ENCODE data around the gene TUBA8. TPM values are rescaled to one million over a fixed set of nuclear protein-coding genes. Genes with fewer than 3 reads are reported as not detected.
A peak's percentile ranks its signal among the peaks of the same experiment; 100 is the strongest.

Gene TUBA8
- total RNA-seq, 2 donors from 2014 or later: 3.0 to 3.1 TPM

DNA sequence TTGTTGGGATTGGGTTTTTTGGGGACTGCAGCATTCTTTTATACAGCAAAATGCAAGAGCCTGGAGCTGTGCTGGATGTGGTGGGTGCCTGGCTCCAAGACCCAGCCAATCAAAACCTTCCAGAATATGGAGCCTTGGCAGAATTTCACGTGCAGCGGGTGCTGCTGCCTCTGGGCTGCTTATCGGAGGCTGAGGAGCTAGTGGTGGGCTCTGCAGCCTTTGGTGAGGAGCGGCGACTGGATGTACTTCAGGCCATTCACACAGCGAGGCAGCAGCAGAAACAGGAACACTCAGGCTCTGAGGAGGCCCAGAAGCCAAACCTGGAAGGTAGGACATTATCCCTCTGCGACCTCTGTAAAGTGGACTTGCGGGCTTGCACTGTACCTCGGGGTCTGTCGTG is 27.2 kb upstream of the TUBA8 start:
- Mint-ChIP-seq H3K4me3 (no peak overlapping the region), H3K36me3 (peaks cover 39% of the 10 kb centered on the region), H3K4me1 (ENCODE audit: low read depth in 2 of 2) (peaks cover 30 to 32% of the 10 kb centered on the region in 2 donors), H3K9me3 (no peaks in the 10 kb centered on the region), H3K27ac (peak overlapping the region in 1 of 2 donors; percentile 61), H3K27me3 (no peaks in the 10 kb centered on the region)
- DNase-seq (ENCODE audit: low spot score): no peak
- ATAC-seq: no peak

DNA sequence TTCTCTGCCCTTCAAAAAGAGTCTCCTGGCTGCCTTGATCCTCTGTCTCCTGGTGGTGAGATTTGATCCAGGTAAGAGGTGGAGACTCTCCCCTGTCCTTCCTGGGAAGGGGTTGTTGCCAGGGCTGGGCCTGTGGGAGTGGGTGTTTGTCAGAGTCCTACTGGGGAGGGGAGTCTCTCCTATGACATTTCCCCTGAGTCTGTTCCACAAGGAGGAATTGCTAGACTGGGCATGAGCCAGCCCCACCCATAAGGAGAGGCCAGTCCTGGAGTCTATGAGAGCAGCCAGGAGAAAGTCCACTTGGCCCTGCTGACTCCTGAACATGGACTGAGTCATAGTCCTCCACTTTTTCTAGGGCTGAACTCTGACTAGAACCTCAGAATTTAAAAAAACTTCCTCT is 25.4 kb upstream of the TUBA8 start:
- no peak for DNase-seq (ENCODE audit: low spot score)
- peaks cover 38% of the 10 kb centered on the region for H3K36me3 Mint-ChIP-seq
- H3K4me3 Mint-ChIP-seq: no peak overlapping the region
- no peaks in the 10 kb centered on the region for H3K27me3 Mint-ChIP-seq
- peaks cover 21 to 23% of the 10 kb centered on the region in 2 donors for H3K4me1 Mint-ChIP-seq (ENCODE audit: low read depth in 2 of 2)
- no peaks in the 10 kb centered on the region for H3K9me3 Mint-ChIP-seq
- no peak overlapping the region for H3K27ac Mint-ChIP-seq
- ATAC-seq: no peak

DNA sequence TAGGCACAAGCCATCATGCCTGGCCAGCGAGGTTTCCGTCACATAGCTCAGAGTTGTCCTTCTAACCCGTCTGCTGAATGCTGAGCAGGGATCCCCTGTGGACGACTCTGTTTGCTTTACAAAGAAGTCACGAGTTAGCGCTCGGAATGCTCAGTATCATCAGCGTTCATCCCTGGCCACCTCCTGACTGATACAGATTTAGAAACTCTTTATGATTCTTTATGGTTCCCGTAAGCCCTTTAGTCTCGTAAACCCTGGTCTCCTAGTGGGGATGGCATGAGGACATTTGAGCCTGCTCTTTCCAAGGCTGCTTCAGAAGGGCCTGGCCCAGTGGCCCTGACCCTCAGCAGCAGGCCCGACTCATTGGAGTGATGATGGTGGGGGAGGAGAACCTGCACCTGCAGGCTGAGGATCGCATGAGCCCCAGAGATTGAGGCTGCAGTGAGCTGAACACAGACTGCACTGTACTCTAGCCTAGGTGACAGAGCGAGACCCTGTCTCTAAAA is 23.2 kb upstream of the TUBA8 start:
- Mint-ChIP-seq H3K27me3 (no peaks in the 10 kb centered on the region), H3K9me3 (no peaks in the 10 kb centered on the region), H3K4me1 (ENCODE audit: low read depth in 2 of 2) (peaks cover 18 to 19% of the 10 kb centered on the region in 2 donors), H3K27ac (no peak overlapping the region), H3K4me3 (no peak overlapping the region), H3K36me3 (peaks cover 16% of the 10 kb centered on the region)
- DNase-seq (ENCODE audit: low spot score): no peak
- ATAC-seq: no peak

DNA sequence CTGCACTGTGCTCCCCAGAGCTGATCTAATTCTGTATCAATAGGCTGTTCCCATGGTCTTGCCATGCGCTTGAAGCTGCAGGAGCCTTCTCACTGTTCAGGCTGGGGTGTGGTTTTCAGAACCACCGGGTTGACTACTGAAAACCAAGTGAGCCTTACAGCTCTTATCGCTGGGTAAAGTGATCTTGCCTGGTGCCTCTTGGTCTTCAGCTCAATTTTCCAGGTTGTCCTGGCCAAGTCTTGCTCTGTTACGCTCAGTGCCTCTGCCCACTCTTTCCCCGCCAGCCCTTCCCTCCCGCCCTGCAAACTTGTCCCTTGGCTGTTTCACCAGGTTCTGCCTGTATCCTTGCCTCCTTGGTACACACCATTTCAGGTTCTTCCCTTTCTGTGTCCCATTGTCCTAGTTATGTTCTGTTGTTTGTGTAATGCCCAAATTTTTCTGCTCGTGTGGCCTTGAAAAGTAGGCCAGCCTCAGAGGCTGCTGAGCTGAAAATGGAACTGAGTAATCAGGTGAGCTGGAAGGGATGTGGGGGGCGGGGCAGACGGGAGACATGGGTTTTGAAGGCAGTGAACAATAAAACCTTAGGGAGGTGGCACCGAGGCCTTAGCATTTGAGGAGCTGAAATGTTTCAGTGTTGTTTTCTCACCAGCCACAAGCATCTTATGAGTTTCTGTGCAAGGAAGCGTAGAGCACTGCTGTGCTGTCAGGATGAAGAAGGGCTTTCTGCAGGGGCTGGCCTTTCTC is 21.6 kb upstream of the TUBA8 start:
- Mint-ChIP-seq H3K4me1 (ENCODE audit: low read depth in 2 of 2) (peaks cover 11 to 13% of the 10 kb centered on the region in 2 donors), H3K27me3 (no peaks in the 10 kb centered on the region), H3K4me3 (no peak overlapping the region), H3K27ac (no peak overlapping the region), H3K9me3 (no peaks in the 10 kb centered on the region), H3K36me3 (peaks cover 7% of the 10 kb centered on the region)
- ATAC-seq (no peak), DNase-seq (ENCODE audit: low spot score) (no peak)

DNA sequence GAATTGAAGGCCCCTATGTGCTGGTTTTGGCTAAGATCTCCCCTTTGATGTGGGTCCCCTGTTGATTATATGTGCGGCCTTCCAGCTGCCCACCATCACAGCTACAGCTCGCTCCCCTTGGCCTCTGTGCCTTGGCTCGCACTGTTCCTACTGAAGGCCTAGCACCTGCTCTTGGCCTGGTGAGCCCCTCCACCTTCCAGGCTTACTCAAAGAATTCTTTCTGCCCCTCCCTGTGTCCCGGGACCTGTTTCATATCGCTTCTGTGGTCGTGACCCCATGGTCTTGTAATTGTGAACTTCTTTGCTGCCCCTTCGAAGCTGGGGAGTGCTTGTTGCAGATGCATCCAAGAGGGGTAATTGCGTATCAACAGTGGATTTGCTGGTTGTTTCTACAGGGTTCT is 20.3 kb upstream of the TUBA8 start:
- peaks cover 7% of the 10 kb centered on the region for H3K36me3 Mint-ChIP-seq
- H3K4me3 Mint-ChIP-seq: no peak overlapping the region
- DNase-seq (ENCODE audit: low spot score) (peak; percentile 25), ATAC-seq (no peak)
- no peaks in the 10 kb centered on the region for H3K27me3 Mint-ChIP-seq
- H3K27ac Mint-ChIP-seq: no peak overlapping the region
- H3K9me3 Mint-ChIP-seq: no peaks in the 10 kb centered on the region
- H3K4me1 Mint-ChIP-seq (ENCODE audit: low read depth in 2 of 2): peaks cover 11 to 15% of the 10 kb centered on the region in 2 donors

DNA sequence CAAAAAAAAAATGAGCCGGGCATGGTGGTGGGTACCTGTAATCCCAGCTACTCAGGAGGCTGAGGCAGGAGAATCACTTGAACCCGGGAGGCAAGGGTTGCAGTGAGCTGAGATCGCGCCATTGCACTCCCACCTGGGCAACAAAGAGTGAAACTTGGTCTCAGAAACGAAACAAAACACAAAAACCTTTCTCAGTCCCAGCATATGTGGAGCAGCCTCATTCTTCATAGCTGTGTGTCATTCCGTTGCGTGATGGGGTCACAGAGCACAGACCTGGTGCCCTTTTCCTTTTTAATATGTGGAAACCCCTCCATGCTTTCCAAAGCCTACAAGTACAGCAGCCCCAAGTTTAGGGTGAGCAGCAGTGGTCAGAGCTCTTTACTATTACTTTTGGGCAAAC is 19.1 kb upstream of the TUBA8 start:
- no peaks in the 10 kb centered on the region for H3K9me3 Mint-ChIP-seq

DNA sequence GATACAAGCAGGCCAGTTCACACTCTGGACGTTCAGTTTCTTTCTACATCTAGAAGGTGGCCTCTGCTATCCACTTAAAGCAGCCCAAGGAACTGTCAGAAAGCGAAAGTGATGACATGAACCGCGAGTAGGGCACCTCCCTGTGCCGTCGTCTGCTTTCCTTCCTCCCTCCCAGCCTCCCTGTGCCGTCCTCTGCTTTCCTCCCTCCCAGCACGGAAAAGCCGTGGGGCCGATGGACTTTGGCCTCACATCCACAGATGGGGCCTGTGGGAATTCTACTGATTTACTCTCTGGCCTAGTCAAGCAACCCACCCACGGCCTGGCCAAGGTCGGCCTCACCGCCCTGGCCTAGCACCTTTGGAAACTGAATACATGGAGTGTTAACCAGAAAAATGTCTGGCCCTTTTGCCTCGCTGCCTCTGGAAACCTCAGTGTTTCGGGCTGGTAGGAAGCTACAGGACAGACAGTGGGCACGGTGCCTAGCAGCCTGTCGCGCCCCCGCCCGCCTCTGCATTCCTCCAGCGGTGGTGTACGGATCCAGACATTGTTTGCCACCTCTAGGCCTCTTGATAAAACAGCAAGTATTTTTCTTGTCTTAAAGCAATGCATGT is 18.6 kb upstream of the TUBA8 start:
- DNase-seq (ENCODE audit: low spot score): peak; percentile 44

More for the DNA sequence above, 19.1 kb upstream of the TUBA8 start:
- no peak overlapping the region for H3K27ac Mint-ChIP-seq
- H3K27me3 Mint-ChIP-seq: no peaks in the 10 kb centered on the region
- H3K36me3 Mint-ChIP-seq: peaks cover 7% of the 10 kb centered on the region
- H3K4me1 Mint-ChIP-seq (ENCODE audit: low read depth in 2 of 2): peaks cover 11 to 18% of the 10 kb centered on the region in 2 donors
- peak in 1 of 2 donors; percentile 40 for ATAC-seq
- DNase-seq (ENCODE audit: low spot score): peak; percentile 38
- peak overlapping the region; percentile 25 for H3K4me3 Mint-ChIP-seq

DNA sequence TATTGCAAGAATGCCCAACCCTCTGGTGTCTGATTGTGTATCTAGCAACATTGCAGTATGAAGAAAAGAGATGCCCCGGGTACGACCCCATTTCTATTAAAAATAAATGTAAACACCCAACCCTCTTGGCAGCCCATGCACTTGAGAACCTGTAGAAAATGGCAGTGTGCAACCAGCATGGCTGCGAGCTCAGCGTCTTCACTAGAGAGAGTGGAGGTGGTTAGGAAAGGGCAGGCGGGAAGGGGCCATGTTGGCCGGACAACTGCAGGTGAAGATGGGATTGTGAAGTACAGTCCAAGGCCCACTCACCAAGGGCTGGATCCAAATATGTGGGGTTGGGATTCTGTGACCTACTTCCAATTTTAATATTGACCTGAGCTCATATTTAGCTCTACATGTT is 16.9 kb upstream of the TUBA8 start:
- H3K27me3 Mint-ChIP-seq: no peaks in the 10 kb centered on the region
- peaks cover 15 to 22% of the 10 kb centered on the region in 2 donors for H3K4me1 Mint-ChIP-seq (ENCODE audit: low read depth in 2 of 2)
- H3K36me3 Mint-ChIP-seq: peaks cover 13% of the 10 kb centered on the region
- no peaks in the 10 kb centered on the region for H3K9me3 Mint-ChIP-seq
- DNase-seq (ENCODE audit: low spot score) (no peak), ATAC-seq (no peak)
- no peak overlapping the region for H3K27ac Mint-ChIP-seq
- H3K4me3 Mint-ChIP-seq: no peak overlapping the region

More for the DNA sequence above, 18.6 kb upstream of the TUBA8 start:
- Mint-ChIP-seq H3K4me1 (ENCODE audit: low read depth in 2 of 2) (peaks cover 15 to 22% of the 10 kb centered on the region in 2 donors), H3K4me3 (peak overlapping the region; percentile 25), H3K9me3 (no peaks in the 10 kb centered on the region), H3K27me3 (no peaks in the 10 kb centered on the region), H3K36me3 (peaks cover 12% of the 10 kb centered on the region), H3K27ac (no peak overlapping the region)
- ATAC-seq: peak; percentile 63 to 72

DNA sequence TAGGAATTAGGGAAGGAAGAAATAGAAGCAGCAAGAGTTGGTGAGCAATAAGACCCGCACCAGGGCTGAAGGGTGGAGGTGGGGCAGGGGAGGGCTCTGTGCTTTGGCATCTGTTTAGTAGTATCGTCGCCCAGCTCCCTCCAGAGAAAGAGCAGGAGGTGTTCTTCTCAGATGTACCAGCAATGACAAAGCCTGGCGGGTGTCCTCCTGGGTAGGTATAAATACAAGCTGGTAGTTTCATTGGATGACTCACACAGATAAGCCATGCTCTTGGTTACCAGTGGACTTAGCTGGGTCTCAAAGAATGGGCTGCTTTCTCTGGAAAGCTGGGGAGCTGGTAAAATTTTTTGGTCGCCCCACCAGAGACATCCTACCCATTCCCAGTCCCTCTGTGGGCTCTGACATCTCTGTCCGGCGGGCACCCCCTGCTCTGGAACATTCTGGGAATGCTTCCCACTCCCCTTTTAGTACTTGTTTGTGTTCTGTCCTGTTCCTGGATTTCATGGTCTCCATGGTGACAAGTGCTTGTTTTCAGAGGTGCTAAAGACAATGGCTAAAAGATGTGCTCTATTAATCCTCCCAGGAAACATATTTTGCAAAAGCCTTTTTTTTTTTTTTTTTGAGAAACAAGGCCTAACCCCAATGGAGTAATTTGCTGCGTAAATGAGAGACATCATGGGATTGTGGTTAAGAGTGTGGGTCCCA is 15.4 kb upstream of the TUBA8 start:
- Mint-ChIP-seq H3K27me3 (no peaks in the 10 kb centered on the region), H3K4me1 (ENCODE audit: low read depth in 2 of 2) (peaks cover 15 to 17% of the 10 kb centered on the region in 2 donors), H3K36me3 (peaks cover 6% of the 10 kb centered on the region), H3K9me3 (no peaks in the 10 kb centered on the region), H3K27ac (peak overlapping the region in 1 of 2 donors; percentile 56), H3K4me3 (no peak overlapping the region)
- ATAC-seq (no peak), DNase-seq (ENCODE audit: low spot score) (no peak)

DNA sequence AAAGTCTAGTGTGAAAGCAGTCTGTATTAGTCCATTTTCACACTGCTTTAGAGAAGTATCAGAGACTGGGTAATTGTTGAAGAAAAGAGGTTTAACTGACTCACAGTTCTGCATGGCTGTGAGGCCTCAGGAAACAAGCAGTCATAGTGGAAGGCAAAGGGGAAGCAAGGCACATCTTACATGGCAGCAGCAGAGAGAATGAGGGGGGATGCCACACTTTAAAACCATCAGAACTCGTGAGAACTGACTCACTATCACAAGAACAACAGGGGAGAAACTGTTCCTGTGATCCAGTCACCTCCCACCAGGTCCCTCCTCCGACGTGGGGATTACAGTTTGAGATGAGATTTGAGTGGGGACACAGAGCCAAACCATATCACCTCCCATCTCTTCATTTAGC is 13.8 kb upstream of the TUBA8 start:
- H3K27me3 Mint-ChIP-seq: no peaks in the 10 kb centered on the region
- H3K36me3 Mint-ChIP-seq: peaks cover 10% of the 10 kb centered on the region
- no peaks in the 10 kb centered on the region for H3K9me3 Mint-ChIP-seq
- ATAC-seq (peak; percentile 56 to 80), DNase-seq (ENCODE audit: low spot score) (no peak)
- peaks cover 9 to 14% of the 10 kb centered on the region in 2 donors for H3K4me1 Mint-ChIP-seq (ENCODE audit: low read depth in 2 of 2)
- no peak overlapping the region for H3K4me3 Mint-ChIP-seq
- peak overlapping the region in 1 of 2 donors; percentile 56 for H3K27ac Mint-ChIP-seq

DNA sequence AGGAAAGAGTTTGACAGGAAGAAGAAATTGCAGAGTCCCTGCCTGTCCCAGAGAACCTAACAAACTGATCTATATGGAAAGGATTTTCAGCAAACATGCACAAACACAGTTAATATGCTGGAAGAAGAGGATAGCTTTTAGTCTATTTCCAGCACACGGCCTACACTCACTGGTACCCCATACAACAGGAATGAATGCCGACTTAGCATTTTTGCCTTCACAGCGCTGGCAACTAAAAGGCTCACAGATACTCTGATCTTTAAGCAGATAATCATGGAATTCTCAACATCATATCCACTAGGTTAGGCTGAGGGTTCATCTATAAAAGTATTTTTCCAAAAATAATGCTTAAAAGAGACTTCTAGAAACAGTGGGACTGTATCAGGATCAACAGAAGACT is 9.8 kb upstream of the TUBA8 start:
- H3K9me3 Mint-ChIP-seq: no peaks in the 10 kb centered on the region
- DNase-seq (ENCODE audit: low spot score) (no peak), ATAC-seq (no peak)
- peaks cover 0 to 4% of the 10 kb centered on the region in 2 donors for H3K27me3 Mint-ChIP-seq
- H3K4me3 Mint-ChIP-seq: no peak overlapping the region
- peaks cover 25% of the 10 kb centered on the region for H3K36me3 Mint-ChIP-seq
- peaks cover 7 to 17% of the 10 kb centered on the region in 2 donors for H3K4me1 Mint-ChIP-seq (ENCODE audit: low read depth in 2 of 2)
- no peak overlapping the region for H3K27ac Mint-ChIP-seq

DNA sequence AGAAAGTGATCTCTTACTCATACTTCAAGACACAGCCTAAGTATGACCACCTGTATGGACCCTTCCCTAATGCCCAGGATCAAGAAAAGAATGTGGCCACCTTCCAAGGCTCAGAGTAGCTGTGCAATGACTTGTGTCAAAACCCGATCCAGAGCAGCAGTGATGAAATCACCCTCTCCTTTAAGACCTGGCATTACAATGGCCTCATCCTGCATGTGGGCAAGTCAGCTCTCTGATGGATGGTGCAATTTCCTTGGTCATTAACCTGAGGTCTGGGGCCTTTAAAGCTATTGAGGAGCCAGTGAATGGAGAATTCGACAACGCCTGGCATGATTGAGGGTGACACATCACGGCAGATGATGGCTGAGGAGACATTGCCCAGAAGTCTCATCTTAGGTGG is 9.1 kb upstream of the TUBA8 start:
- DNase-seq (ENCODE audit: low spot score): no peak
- no peak for ATAC-seq
- Mint-ChIP-seq H3K27ac (no peak overlapping the region), H3K36me3 (peaks cover 27% of the 10 kb centered on the region), H3K4me1 (ENCODE audit: low read depth in 2 of 2) (peaks cover 10 to 21% of the 10 kb centered on the region in 2 donors), H3K4me3 (no peak overlapping the region), H3K27me3 (peaks cover 0 to 7% of the 10 kb centered on the region in 2 donors), H3K9me3 (no peaks in the 10 kb centered on the region)

DNA sequence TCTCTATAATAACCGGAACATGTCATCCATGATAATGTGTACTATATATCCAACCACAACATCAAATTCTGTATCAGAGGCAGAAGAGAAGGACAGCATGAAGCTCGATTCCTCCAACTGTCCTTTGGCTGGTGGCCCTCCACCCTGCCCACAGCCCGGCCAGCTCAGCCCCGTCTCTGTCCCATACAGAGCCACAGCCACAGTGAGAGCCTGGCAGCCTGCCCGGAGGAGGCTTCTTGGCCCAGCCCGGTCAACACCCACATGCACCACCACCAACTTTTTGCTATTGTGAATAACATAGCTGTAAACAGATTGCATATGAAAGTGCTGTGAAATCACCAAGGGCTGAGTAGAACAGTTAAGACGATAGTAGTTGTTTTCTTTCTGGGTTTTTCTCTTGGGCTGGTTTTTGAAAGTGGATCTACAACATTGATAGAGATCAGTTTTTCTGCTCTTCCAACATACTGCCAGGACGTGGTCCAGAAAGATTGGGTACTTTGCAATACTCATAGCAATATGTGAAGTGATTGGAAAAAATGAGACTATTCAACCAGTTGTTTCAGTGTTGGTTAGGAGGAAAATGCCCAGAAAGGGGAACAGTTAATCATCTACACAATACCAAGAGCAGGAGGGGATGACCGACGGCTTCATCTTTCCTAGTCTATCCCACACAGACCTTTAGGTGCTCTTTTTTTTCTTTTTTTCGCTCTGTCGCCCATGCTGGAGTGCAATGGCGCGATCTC is 6.9 kb upstream of the TUBA8 start:
- Mint-ChIP-seq H3K27me3 (peaks cover 2 to 7% of the 10 kb centered on the region in 2 donors), H3K9me3 (peaks cover 3% of the 10 kb centered on the region), H3K4me3 (no peak overlapping the region), H3K36me3 (peaks cover 26% of the 10 kb centered on the region), H3K27ac (no peak overlapping the region), H3K4me1 (ENCODE audit: low read depth in 2 of 2) (peaks cover 9 to 16% of the 10 kb centered on the region in 2 donors)
- DNase-seq (ENCODE audit: low spot score) (no peak), ATAC-seq (no peak)

Measured in natural killer cell treated with Interleukin-12 subunit alpha and Interleukin-12 subunit beta and Interleukin-15 and Interleukin-18, amount 100 ng/mL, for 72 hours (primary cell).